NAMALWA (cell line): Measurements from ENCODE around the gene NOP56.
"Not testable (repeated sequence)": the region's sequence is repeated elsewhere in the genome, so short reads cannot be mapped to it uniquely, and the experiment has no call there.

Experiments used
- DNase-seq: peaks from one replicate; pipeline ENCODE4 v3.0.0-alpha.2; 2015; ENCODE audit warnings: low spot score

Gene NOP56

DNA sequence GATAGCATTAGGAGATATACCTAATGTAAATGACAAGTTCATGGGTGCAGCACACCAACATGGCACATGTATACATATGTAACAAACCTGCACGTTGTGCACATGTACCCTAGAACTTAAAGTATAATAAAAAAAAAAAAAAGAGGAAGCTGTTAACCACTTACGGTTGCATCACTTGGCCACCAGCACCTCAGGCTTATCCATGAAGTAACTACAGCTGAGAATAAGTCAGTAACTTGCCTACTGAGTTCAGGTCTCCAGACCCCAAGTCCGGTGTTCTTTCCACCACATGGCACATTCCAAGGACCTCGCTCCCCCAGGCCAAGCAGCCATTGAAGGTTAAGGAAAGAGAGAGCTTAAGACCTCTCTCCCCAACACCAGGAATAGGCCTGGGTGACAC, 32.4 kb downstream of the NOP56 start:
- DNase-seq, result peak; percentile 33

DNA sequence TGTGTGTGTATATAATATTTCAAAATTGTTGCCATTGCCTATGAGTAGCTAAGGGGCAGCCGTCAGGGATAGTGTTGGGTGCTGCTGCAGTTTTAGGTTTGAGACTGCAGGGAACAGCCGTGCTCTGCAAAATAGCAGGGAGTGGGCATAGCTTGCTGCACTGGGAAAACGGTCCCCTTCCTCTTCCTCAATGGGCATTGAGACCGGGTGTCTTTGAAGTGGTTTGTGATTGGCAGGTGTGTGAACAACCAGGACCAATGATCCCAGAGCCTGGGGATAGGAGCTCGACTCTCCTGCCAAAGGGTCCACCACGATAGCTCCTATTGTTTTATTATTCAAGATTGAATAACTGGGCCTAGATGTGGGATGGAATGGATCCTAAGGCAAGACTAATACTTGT, 35.1 kb downstream of the NOP56 start:
- DNase-seq, result no peak

DNA sequence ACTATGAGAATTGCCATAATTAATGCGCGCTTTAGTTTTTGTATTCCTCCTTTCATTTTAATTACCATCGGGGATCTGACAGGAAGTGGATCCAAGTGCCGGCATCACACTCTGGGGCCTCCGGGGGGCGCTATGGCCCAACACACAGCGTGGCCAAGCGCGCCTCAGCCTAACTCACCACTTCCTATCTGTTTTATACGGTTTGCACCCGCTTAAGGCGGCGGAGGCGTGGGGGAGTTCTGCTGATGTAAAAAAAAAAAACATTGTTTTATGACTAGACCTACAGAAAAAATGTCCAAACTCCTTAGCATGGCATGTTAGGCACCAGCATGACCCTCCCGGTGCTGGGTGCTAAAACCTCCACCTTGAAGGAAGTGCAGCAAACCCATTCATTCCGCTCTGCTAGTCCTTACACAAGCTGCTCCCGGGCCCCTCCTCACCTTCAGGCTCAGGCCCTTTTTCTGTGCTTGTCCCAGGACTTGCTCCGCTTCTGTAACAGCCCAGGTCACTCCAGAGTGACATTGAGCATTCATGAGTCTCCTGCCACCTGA, 35.7 kb downstream of the NOP56 start:
- DNase-seq, result peak; percentile 75

DNA sequence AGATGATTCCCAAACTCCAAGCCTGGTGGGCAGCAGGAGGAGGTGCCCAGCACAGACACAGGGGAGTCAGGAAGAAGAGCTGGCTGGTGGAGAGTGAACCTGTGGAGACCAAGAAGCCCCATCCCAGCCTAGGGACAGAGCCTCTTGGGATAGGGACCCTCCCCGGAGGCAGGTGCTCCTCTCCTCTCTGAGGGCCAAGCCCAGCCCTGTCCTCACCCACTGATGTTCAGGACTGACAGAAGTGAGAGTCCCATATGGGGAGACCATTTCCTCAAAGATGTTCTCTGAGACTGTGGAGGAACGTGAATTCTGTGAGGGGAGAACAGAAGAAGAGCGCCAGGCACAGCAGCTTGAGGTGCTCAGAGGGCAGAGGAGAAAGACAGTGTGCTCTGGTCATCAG, 37.8 kb downstream of the NOP56 start:
- DNase-seq, result no peak

DNA sequence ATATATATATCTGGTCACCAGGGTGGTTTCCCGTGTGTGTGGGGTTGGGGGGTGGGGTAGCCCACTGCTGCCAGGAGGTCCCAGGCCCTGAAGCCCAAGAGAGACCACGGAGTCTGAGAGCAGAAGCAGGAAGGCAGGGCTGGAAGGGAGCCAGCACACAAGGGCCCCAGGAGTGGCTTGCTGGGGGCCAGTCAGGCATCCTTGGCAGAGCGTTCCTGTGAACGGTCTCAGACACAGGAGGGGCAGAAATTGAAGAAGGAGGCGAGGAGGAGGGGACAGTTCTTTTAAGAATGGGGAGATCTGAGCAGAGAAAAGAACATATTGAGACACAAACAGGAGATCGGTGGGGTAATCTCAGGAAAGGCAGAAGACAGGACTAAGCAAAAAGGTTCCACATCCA, 38.3 kb downstream of the NOP56 start:
- DNase-seq, result no peak

DNA sequence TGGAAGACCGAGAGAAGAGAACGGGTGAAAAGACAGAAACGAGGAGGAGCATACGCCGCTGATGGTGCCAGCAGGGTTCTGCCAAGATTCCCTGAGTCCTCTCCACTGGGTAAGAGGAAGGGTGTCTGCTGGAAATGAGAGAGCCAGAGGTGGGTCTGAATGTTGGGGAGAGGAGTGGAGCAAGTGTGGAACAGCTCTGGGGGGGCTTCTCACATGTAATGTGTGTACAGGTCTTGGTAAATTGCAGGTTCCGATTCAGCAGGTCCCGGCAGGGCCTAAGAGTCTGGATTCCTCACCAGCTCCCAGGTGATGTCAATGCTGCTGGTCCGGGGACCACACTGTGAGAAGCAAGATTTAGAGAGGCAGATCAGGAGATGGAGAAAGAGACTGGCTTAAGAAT, 38.7 kb downstream of the NOP56 start:
- DNase-seq, result no peak

DNA sequence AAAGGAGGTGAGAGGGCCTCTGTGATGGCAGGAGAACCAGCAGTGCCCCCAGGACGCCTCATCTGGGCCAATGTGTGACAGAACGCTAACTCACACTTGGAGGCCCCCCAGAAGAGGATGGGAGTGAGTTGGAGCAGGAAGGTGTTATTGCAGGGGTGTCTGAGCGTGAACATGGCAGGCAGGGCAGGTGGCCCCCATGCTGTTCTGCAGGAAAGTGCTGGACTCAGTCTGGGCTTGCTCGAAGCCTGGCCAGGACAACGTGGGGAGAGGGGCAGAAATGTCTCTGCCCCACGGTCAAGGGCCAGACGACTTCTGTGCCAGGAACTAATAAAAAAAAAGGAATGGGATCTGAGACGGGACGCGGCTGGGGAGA, 39.2 kb downstream of the NOP56 start:
- DNase-seq, result no peak

DNA sequence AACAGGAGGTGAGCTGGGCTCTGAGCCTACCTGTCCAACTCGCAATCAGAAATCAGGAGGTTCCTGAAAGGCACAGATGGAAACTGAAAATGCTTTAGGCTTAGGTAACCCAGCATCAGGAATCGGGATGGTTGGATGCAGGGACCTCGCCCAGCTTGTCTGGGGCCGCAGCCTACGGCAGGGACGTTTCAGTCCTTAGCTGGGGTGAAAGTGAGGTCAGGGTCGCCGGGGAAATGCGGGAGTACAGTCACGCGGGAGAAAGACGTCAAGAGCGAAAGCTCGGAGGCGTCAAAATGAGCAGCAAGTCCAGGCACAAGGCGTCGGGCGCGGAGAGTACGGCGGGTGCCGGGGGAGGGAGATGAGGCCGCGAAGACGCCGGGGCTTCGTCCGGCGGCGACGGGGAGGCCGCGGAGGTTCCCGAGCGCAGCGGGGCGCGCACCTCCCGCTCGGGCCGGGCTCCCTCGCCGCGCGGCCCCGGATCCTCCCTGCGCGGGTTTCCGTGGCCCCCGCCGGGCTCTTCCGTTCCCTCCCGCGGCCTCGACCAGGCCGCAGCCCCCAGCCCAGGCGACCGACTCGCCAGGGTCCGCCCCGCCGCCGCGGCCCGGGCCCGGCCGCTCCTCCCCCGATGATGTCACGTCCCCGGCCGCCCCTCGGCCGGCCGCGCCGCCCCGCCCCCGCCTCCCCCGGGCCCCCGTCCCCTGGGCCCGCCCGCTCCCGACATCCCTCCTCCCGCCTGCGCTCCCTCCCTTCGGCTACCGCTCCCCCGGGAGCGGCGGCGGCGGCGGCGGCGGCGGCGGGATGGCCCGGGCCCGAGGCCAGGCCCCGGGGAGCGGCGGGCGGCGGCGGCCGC, 39.8 kb downstream of the NOP56 start, which contains the start of gene EBF4:
Gene EBF4, plus strand, starts transcription at position 745 of the 850 bp plus-strand sequence. CDS start 866 bp downstream, outside the sequence.
- no peak for DNase-seq

DNA sequence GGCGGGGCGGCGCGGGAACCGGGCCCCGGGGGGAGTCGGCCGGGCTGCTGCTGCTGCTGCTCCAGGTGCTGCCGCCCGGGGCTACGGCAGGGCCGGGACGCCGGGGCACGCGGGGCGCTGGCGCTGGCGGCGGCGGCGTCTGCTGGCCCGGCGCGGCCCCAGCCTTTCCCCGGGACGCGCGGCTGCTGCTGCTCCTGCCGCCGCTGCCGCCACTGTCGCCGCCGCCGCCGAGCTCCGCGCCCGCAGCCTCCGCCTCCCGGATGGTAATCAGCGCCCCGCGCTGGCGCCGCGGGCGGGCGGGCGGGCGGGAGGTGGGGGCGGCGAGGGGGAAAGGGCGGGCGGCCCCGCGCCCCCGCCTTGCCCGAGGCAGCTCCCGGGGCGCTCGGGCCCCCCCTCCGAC, 40.5 kb downstream of the NOP56 start:
- DNase-seq, result no peak

DNA sequence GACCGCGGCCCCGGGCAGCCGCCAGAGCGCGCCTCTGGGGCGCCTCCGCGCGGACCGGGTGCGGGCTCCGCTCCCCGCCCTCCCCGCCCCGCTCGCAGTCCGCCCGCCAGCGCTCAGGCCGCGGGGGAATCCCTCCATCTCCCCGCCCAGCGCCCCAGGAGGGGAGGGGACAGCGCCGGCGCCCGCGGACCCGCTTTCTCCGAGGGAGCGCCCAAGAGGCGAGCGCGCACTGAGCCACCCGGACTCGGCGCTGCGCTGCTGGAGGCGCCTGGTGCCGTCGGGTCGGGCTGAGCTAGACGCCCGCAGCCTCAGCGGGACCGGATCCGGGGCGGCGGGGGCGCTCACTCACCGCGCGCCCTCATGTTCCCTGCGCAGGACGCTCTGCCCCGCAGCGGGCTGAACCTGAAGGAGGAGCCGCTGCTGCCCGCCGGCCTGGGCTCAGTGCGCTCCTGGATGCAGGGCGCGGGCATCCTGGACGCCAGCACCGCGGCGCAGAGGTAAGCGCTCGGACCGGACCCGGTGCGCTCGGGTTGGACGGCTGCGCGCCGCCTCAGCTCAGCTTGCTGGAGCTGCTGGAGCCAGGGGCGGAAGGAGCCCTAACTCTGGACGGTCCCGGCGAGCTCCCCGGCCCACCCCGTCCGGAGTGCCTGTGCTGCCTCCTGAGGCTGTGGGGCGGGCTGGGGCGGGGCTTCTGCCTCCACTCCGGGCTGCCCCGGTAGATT, 41.0 kb downstream of the NOP56 start:
- DNase-seq, result no peak

DNA sequence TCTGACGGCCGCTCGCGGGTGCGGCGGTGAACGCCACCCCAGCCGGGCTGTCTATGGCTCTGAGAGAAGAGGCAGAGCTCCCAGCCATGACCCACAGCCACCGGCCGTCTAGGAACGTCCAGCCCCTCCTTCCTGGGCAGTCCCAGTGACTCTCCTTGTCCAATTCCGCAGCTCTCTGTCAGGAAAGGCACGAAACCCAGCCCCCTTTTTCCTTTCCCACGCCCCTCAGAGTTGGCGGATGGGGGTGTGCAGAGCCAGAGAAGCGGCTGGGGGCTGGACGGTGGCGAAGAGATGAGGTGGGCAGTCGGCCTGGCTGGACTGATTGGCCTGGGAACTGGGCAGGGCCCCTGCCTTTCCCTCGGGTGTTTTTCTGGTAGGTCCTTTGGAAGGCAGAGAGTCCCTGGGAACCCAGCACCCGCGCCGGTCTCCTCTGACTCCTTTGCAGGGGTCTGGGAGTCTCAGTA, 41.6 kb downstream of the NOP56 start:
- no peak for DNase-seq

DNA sequence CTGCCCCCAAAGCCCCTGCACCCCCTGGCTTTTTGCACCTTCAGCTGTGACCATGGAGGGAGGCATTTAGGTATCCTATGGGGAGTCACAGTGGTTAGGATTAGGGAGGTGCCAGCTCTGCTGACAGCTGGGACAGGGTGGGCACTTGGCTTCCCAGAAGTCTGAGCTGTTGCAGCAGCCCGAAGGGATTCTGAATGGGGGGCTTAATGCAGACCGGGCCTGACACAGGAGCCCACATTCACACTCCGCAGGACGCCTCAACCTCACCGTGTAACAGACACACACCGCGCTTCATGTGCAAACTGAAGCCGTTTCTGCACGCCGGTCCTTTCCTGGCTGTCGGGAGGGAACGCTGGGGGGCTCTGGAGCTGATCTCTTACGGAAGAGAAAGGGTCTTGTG, 42.1 kb downstream of the NOP56 start:
- no peak for DNase-seq

DNA sequence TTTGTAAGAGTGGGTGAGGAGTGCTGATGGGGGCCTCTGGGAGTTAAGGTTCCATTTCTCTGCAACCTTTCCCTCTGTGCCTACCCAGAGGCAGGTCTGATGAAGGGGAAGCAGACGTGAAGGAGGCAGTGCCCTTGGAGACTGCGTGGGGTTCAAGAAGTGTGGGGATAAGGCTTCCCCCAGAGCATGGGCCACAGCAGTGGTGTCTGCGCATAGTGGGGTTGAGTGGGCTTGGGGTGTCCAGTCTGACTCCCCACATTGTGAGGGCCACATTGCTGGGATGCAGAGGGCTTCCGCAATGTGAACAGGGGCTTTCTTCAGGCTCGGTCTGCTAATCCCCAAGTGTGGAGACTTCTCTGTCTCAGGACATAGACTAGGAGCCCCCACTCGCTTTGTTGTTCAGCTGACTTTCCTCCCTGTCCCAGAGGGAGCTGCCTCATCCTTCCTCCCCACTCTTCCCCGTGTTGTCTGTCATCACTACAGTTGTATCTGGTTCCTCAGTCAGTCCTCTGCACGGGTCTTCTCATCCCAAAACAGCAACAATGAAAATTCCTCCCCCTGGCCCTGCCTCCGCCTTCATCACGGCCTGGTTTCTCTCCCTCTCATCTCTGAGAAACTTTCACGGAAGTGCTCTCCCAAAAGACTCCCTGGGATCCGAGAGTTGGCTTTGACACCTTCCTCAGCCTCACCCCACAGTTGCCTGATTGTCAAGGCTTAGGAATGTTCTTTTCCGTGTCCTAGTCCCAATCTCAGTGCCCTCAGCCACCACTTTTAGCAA, 43.0 kb downstream of the NOP56 start:
- DNase-seq, result no peak

DNA sequence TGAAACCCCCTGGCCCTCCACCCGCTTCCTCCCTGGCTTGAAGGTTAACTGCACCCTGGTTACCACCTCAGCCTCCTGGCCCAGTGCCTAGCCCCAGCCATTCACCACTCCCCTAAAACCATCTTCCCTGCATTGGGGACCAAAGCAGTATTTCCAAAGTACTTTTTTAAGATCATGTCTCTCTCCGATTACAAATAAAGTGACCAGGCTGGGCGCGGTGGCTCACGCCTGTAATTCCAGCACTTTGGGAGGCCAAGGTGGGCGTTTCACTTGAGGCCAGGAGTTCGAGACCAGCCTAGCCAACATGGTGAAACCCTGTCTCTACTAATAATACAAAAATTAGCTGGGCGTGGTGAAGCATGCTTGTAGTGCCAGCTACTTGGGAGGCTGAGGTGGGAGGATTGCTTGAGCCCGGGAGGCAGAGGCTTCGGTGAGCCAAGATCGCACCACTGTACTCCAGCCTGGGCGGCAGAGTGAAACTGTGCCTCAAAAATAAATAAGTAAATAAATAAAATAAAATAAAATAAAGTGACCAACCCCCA, 43.6 kb downstream of the NOP56 start:
- DNase-seq, result not testable (repeated sequence)

DNA sequence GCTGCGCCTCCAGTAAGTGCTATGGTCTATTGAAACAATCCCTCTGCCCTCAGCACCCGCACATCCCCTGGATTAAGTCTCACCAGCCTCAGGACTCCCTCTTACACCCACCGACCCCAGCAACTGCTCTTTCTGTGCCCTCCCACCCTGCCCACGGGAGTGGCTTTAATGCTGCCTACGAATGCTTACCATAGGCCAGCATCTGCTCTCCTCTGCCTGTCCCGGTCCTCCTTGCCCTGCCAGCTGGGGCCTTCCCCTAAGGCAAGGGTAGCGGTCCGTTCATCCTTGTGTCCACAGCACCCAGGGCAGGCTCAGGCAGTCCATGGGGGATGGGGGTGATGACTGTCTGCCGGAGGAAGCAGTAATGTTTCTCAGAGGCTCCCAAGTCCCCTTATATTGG, 44.2 kb downstream of the NOP56 start:
- no peak for DNase-seq

DNA sequence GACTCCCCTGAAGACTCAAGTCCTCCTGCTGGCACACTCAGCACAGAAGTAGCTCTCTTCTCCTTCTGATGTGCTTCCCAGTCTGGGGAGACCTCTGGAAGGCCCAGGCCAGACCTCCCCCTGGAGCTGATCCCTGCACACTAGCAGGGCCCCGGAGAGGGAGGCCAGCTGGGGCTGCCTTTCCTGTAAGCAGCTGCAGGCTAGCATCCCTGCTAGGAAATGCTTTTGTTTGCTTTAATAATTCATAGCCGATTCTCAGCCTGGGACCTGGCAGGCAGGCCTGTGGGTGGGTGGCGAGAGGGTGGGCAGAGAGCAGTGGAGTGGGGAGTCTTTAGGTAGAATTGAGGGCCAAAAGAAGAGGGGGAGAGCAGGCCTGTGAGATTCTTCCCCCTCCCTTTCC, 45.3 kb downstream of the NOP56 start:
- DNase-seq, result no peak

DNA sequence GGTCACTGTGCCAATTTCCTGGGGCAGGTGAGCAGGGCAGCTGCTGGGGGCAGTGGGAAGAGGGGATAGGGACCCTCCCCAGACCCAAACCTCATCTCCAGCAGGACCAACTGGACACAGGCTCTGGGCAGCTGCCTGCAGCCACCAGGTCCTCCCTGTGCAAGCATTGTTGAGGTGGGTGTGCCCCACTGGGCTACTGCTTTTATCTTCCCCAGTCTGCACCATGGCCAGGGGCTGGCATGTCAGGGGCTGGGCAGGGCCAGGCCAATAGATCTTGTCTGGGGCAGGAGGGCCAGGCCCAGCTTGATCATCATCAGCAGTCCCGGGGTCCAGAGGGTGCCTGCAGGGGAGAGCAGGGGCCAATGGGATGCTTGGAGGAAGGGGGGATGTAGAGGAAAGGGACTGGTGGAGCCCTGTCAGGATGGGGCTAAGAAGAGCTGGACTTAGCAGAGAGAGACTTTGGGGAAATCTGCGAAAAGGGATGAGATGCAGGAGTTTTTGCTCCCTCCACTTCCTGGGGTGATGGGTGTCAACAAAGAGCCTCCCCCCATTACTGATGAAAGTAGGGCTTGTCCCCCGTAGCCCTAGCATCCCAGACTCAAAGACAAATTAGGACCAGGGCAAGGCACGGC, 45.9 kb downstream of the NOP56 start:
- DNase-seq, result no peak

DNA sequence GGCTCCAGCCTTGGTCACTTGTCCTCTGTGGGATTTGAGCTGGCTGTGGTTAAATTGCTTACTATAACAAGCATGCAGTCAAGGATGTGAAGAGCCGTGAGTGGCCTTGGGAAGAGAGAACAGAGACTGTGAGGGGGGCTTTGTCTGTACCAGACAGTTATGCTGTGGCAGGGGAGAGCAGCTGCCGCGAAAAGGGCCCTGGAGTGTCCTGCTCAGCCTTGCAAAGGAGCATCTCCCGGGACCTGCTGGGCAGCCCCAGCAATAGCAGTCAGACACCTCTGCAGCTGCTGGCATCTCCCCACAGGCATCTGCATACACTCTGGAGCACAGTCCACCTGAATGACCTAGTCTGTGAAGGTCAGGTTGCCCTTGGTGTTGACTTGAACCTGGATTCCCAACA, 46.5 kb downstream of the NOP56 start:
- no peak for DNase-seq

DNA sequence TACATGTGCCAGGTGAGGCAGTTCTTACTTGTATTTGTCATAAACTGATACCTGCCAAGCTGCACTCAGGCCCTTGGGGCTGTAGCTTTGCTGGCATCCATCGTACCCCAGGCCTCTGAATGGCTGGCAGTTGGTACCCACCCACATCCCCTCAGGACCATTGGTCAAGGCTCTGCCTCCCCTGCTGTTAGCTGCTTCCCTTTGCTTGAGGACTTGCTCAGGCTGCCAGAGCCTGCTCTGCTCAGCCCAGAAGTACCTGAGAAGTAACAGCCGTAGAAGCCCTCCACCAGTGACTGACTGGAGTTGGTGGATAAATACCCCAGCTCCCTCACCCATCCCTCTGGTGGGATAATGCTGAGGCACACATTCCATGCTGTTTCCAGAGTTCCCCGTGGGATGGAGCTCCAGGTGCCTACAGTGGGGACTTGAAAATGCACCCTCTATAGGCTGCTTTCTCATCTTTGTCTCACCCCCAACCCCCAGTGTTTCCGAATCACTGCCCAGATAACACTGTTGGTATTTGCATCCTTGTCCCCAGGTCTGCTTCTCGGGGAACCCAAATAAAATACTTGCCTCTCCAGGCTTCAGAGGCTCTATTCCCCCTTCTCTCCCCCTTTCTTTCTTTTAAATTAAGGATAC, 47.5 kb downstream of the NOP56 start:
- no peak for DNase-seq

DNA sequence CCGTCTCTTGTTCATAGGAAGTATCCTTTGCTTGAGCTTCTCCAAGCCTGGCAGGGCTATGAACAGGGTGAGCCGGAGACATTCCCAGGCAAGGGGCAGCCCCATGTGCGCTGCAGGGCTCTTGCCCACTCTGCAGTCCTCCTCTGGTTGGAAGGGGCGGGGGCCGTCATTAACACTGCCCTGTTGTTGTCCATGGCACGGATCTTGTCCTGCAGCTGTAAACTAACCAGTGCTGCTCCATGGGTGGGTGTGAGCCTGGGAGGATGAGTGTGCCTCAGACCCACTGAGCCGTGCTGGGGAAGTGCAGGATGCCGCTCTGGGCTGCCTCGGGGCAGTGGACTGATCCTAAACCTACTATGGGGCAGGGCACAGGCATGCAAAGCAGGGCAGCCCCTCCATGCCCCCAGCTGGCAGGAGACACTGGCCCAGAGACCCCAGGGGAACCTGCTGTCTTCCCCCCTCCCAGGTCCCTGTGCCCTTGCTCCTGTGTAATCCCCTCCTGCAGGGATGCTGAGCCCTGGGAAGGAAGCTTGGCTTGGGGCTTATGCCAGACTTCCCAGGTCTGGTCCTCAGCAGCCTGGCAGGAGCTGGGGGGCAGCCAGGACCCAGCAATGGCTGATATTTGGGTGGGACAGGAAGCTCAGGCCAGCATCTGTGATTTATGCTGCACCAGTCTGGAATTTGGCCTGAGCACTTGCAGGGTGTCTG, 48.6 kb downstream of the NOP56 start:
- DNase-seq, result no peak
